Hepatocyte (in vitro differentiated cells): ENCODE results near the gene SETBP1.

Source experiments
- EZH2 ChIP-seq: fragments of 200-600 bp; sonication (generic); IDR thresholded peaks from 2 replicates; pipeline ENCODE4 v1.6.1; 2016; ENCODE audit warnings: antibody characterized with exemption, mild to moderate bottlenecking, borderline replicate concordance
- EZH2phosphoT487 ChIP-seq: fragments of 200-600 bp; sonication (generic); IDR thresholded peaks from one replicate; pipeline ENCODE4 v1.6.1; 2018; ENCODE audit warnings: antibody characterized with exemption, mild to moderate bottlenecking, low read depth, moderate library complexity; ENCODE audit not compliant: unreplicated experiment, severe bottlenecking
- TF ChIP-seq, protein P1 (sequence below): fragments of 200-600 bp; sonication (generic); IDR thresholded peaks from 2 replicates; pipeline ENCODE4 v1.5.1; 2016; ENCODE audit warnings: antibody characterized with exemption, mild to moderate bottlenecking; ENCODE audit not compliant: poor library complexity

DNA sequence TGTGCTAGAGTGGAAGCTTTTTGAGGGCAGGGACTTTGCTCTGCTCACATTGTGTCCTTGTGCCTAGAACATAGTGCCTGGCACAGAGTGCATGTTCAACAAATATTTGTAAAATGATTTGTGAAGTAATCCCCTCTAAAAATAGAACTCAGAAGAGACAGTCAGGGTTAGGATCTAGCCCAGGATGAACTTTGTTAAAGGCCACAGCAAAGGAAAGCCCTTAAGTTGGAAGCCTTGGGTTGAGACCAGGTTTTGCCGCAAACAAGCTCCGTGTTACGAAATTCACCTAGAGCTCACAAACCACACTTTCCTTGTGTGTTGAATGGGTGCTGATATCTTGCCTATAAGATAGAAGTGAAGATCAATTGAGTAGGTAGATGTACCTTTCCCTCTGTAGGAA is 84.2 kb downstream of the SETBP1 start:
- TF ChIP-seq, protein P1, sequence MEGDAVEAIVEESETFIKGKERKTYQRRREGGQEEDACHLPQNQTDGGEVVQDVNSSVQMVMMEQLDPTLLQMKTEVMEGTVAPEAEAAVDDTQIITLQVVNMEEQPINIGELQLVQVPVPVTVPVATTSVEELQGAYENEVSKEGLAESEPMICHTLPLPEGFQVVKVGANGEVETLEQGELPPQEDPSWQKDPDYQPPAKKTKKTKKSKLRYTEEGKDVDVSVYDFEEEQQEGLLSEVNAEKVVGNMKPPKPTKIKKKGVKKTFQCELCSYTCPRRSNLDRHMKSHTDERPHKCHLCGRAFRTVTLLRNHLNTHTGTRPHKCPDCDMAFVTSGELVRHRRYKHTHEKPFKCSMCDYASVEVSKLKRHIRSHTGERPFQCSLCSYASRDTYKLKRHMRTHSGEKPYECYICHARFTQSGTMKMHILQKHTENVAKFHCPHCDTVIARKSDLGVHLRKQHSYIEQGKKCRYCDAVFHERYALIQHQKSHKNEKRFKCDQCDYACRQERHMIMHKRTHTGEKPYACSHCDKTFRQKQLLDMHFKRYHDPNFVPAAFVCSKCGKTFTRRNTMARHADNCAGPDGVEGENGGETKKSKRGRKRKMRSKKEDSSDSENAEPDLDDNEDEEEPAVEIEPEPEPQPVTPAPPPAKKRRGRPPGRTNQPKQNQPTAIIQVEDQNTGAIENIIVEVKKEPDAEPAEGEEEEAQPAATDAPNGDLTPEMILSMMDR: no peak
- TF ChIP-seq EZH2phosphoT487 (no peak), EZH2 (no peak)
